C4-2B (cell line): ENCODE results near the gene ZNF26.

Experiments used
- H3K27ac ChIP-seq: fragments of 450-650 bp; 2 replicates; pipeline ENCODE4 v1.5.1; 2017
- ZFX ChIP-seq: fragments of 450-650 bp; IDR thresholded peaks from 2 replicates; pipeline ENCODE4 v1.6.1; 2017
- TF ChIP-seq, protein P1 (sequence below): fragments of 450-650 bp; conservative IDR thresholded peaks from 2 replicates; pipeline ENCODE4 v1.5.1; 2017; ENCODE audit warnings: mild to moderate bottlenecking

The ZNF26 gene

GRCh38 chr12:133023566-133023965 is 37.4 kb downstream of the ZNF26 start:
- no peak for TF ChIP-seq ZFX
- TF ChIP-seq, protein P1, sequence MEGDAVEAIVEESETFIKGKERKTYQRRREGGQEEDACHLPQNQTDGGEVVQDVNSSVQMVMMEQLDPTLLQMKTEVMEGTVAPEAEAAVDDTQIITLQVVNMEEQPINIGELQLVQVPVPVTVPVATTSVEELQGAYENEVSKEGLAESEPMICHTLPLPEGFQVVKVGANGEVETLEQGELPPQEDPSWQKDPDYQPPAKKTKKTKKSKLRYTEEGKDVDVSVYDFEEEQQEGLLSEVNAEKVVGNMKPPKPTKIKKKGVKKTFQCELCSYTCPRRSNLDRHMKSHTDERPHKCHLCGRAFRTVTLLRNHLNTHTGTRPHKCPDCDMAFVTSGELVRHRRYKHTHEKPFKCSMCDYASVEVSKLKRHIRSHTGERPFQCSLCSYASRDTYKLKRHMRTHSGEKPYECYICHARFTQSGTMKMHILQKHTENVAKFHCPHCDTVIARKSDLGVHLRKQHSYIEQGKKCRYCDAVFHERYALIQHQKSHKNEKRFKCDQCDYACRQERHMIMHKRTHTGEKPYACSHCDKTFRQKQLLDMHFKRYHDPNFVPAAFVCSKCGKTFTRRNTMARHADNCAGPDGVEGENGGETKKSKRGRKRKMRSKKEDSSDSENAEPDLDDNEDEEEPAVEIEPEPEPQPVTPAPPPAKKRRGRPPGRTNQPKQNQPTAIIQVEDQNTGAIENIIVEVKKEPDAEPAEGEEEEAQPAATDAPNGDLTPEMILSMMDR: no peak

GRCh38 chr12:133026996-133027395 is 40.8 kb downstream of the ZNF26 start:
- TF ChIP-seq, protein P1: no peak
- TF ChIP-seq ZFX: no peak
- H3K27ac ChIP-seq: no peak overlapping the region

More at GRCh38 chr12:133023566-133023965, 37.4 kb downstream of the ZNF26 start:
- no peak overlapping the region for H3K27ac ChIP-seq

GRCh38 chr12:133037207-133038005 is 51.2 kb downstream of the ZNF26 start, which contains the start of gene ZNF84:
Gene ZNF84, plus strand, starts transcription at chr12:133037509. Its CDS starts 3,959 bp downstream, at chr12:133041468.
- H3K27ac ChIP-seq: peak within 1 kb of the TSS; percentile 82

GRCh38 chr12:133038118-133038709 is 52.0 kb downstream of the ZNF26 start:
- H3K27ac ChIP-seq: peak overlapping the region; percentile 82

More at GRCh38 chr12:133037207-133038005, 51.2 kb downstream of the ZNF26 start, which contains the start of gene ZNF84:
- peak; percentile 70 for TF ChIP-seq ZFX
- TF ChIP-seq, protein P1: no peak

GRCh38 chr12:133046698-133047097 is 60.5 kb downstream of the ZNF26 start:
- no peak overlapping the region for H3K27ac ChIP-seq
- TF ChIP-seq, protein P1: no peak
- no peak for TF ChIP-seq ZFX

More at GRCh38 chr12:133038118-133038709, 52.0 kb downstream of the ZNF26 start:
- no peak for TF ChIP-seq ZFX
- TF ChIP-seq, protein P1: no peak

GRCh38 chr12:133057446-133057845 is 71.3 kb downstream of the ZNF26 start:
- no peak overlapping the region for H3K27ac ChIP-seq
- TF ChIP-seq ZFX: no peak
- TF ChIP-seq, protein P1: no peak
